BE2C (cell line): ENCODE results near the gene CLEC11A.

Experiments
- DNase-seq: peaks from one replicate; pipeline ENCODE4 v3.0.0-alpha.2; 2020
- H3K27me3 ChIP-seq: fragments of 250-450 bp; sonication (Bioruptor Pico); 2 replicates; pipeline ENCODE4 v1.5.1; 2020; ENCODE audit warnings: mild to moderate bottlenecking
- H3K36me3 ChIP-seq: fragments of 250-450 bp; sonication (Bioruptor Pico); 2 replicates; pipeline ENCODE4 v1.5.1; 2020; ENCODE audit warnings: mild to moderate bottlenecking
- H3K4me1 ChIP-seq: fragments of 250-450 bp; sonication (Bioruptor Pico); 2 replicates; pipeline ENCODE4 v1.5.1; 2020
- H3K4me3 ChIP-seq: 2 replicates; pipeline ENCODE4 v1.5.1; 2011; ENCODE audit warnings: low read depth, low read length
- H3K9me3 ChIP-seq: fragments of 250-450 bp; sonication (Bioruptor Pico); 2 replicates; pipeline ENCODE4 v1.5.1; 2020
- CTCF ChIP-seq: IDR thresholded peaks from 2 replicates; pipeline ENCODE4 v1.5.1; 2012; ENCODE audit warnings: mild to moderate bottlenecking, low read depth, low read length

Gene CLEC11A

GRCh38 chr19:50719566-50719965, 3.6 kb upstream of the CLEC11A start, which contains the start of gene SHANK1:
SHANK1 (minus strand) TSS chr19:50719802; CDS start chr19:50716919, 2,883 bp downstream.
- DNase-seq = no peak
- no peak for TF ChIP-seq CTCF
- H3K4me1 ChIP-seq = no peaks in the 10 kb centered on the region
- peaks cover 16% of the 10 kb centered on the region for H3K27me3 ChIP-seq
- no peaks in the 10 kb centered on the region for H3K9me3 ChIP-seq
- H3K4me3 ChIP-seq = no peak within 1 kb of the TSS
- no peaks in the 10 kb centered on the region for H3K36me3 ChIP-seq

- Histone ChIP-seq H3K4me1 (no peaks in the 10 kb centered on the region), H3K9me3 (no peaks in the 10 kb centered on the region), H3K27me3 (peaks cover 16% of the 10 kb centered on the region), H3K36me3 (no peaks in the 10 kb centered on the region), H3K4me3 (no peak overlapping the region)
- TF ChIP-seq CTCF = no peak
- DNase-seq = no peak
Measured at GRCh38 chr19:50720181-50720920, 2.8 kb upstream of the CLEC11A start.

- no peak overlapping the region for H3K4me3 ChIP-seq
- TF ChIP-seq CTCF = no peak
- no peaks in the 10 kb centered on the region for H3K9me3 ChIP-seq
- 0 out of 2 replicates have a peak, but pooled peaks cover 3% of the 10 kb centered on the region for H3K4me1 ChIP-seq
- no peaks in the 10 kb centered on the region for H3K36me3 ChIP-seq
- H3K27me3 ChIP-seq = peaks cover 16% of the 10 kb centered on the region
- DNase-seq = no peak
Measured at GRCh38 chr19:50720921-50721381, 2.2 kb upstream of the CLEC11A start.

GRCh38 chr19:50721441-50722137, 1.6 kb upstream of the CLEC11A start:
- TF ChIP-seq CTCF = no peak
- Histone ChIP-seq H3K4me1 (0 out of 2 replicates have a peak, but pooled peaks cover 3% of the 10 kb centered on the region), H3K27me3 (peaks cover 16% of the 10 kb centered on the region), H3K4me3 (no peak overlapping the region), H3K36me3 (no peaks in the 10 kb centered on the region), H3K9me3 (no peaks in the 10 kb centered on the region)
- DNase-seq = no peak

- Histone ChIP-seq H3K27me3 (peaks cover 8% of the 10 kb centered on the region), H3K4me3 (no peak overlapping the region), H3K9me3 (no peaks in the 10 kb centered on the region), H3K4me1 (0 out of 2 replicates have a peak, but pooled peaks cover 3% of the 10 kb centered on the region), H3K36me3 (no peaks in the 10 kb centered on the region; the same call in 1 of the 2 replicates)
- TF ChIP-seq CTCF = no peak
- DNase-seq = no peak
Measured at GRCh38 chr19:50722201-50723013, 757 bp upstream of the CLEC11A start.
